Stimulated activated CD8-positive, alpha-beta memory T cell treated with anti-CD3 and anti-CD28 coated beads, Interleukin-15, amount 100 ng/mL, for 24 hours (primary cell): ENCODE measurements around the gene RIN3.

Experiments
- DNase-seq: peaks from one replicate; pipeline ENCODE4 v3.0.0-alpha.2; 2020; ENCODE audit warnings: low read depth

The RIN3 gene

GRCh38 chr14:92646952-92647796, 133.6 kb downstream of the RIN3 start:
- DNase-seq, result no peak

- no peak for DNase-seq
Measured at GRCh38 chr14:92647797-92648279, 134.3 kb downstream of the RIN3 start.

- DNase-seq, result no peak
Measured at GRCh38 chr14:92649066-92649465, 135.5 kb downstream of the RIN3 start.

- no peak for DNase-seq
Measured at GRCh38 chr14:92649934-92650545, 136.5 kb downstream of the RIN3 start.

- no peak for DNase-seq
Measured at GRCh38 chr14:92650581-92651105, 137.1 kb downstream of the RIN3 start.

GRCh38 chr14:92651106-92651757, 137.7 kb downstream of the RIN3 start:
- DNase-seq, result peak; percentile 35

GRCh38 chr14:92651758-92652406, 138.3 kb downstream of the RIN3 start:
- DNase-seq, result no peak

- DNase-seq, result no peak
Measured at GRCh38 chr14:92652413-92653151, 139.0 kb downstream of the RIN3 start.

- no peak for DNase-seq
Measured at GRCh38 chr14:92653162-92653651, 139.6 kb downstream of the RIN3 start.

- DNase-seq, result no peak
Measured at GRCh38 chr14:92654239-92654901, 140.8 kb downstream of the RIN3 start.

- no peak for DNase-seq
Measured at GRCh38 chr14:92655419-92656201, 142.0 kb downstream of the RIN3 start.

GRCh38 chr14:92656306-92657081, 142.9 kb downstream of the RIN3 start:
- no peak for DNase-seq

GRCh38 chr14:92657457-92658142, 144.0 kb downstream of the RIN3 start:
- DNase-seq, result no peak

- no peak for DNase-seq
Measured at GRCh38 chr14:92658160-92658559, 144.6 kb downstream of the RIN3 start.

- no peak for DNase-seq
Measured at GRCh38 chr14:92658684-92659083, 145.1 kb downstream of the RIN3 start.

- no peak for DNase-seq
Measured at GRCh38 chr14:92659765-92660561, 146.4 kb downstream of the RIN3 start.

- DNase-seq, result no peak
Measured at GRCh38 chr14:92660571-92660970, 147.0 kb downstream of the RIN3 start.

GRCh38 chr14:92663049-92663448, 149.5 kb downstream of the RIN3 start:
- no peak for DNase-seq
